ENCODE measurements around the gene SUMF1. TPM values are rescaled to one million over a fixed set of nuclear protein-coding genes. Genes with fewer than 3 reads are reported as not detected.

Gene SUMF1
- total and polyA plus RNA-seq, 2 donors (not counting 1 experiment from before 2014, with no cell fraction given): 10.3 to 21.2 TPM

- TF ChIP-seq CTCF (IDR thresholded peaks at IDR 0.05) (no peak), EZH2 (IDR thresholded peaks at IDR 0.05; ENCODE audit: borderline replicate concordance, insufficient read depth, low read depth, low read length, poor library complexity, severe bottlenecking) (no peak)
- no peak for DNase-seq
- Histone ChIP-seq H3K4me2 (replicated peaks; ENCODE audit: low read depth, low read length, poor library complexity, severe bottlenecking) (no peak overlapping the region), H3K4me3 (ENCODE audit: control extremely low read depth in 1 of 5, extremely low read depth in 1 of 5, insufficient read depth in 1 of 5, low read depth in 2 of 5, low read length in 4 of 5) (no peak overlapping the region), H3K27me3 (replicated peaks in 1 of 4; ENCODE audit: control extremely low read depth in 1 of 4, control insufficient read depth in 3 of 4, insufficient read depth in 4 of 4, low read length in 3 of 4) (no peaks in the 10 kb centered on the region), H3K79me2 (ENCODE audit: control insufficient read depth, insufficient read depth, low read length) (no peaks in the 10 kb centered on the region), H2AFZ (ENCODE audit: insufficient read depth, low read depth, low read length, poor library complexity, severe bottlenecking) (no peak overlapping the region), H3K9me3 (ENCODE audit: control extremely low read depth in 1 of 3, control insufficient read depth in 2 of 3, insufficient read depth in 1 of 3, low read length in 2 of 3) (no peaks in the 10 kb centered on the region), H4K20me1 (ENCODE audit: control insufficient read depth, insufficient read depth, low read length, poor library complexity, severe bottlenecking) (no peaks in the 10 kb centered on the region), H3K27ac (ENCODE audit: low read length in 2 of 2) (no peak overlapping the region), H3K36me3 (replicated peaks in 1 of 2; ENCODE audit: control extremely low read depth in 1 of 2, control insufficient read depth in 1 of 2, extremely low read depth in 1 of 2, insufficient read depth in 2 of 2, low read length in 1 of 2) (peaks cover 1 to 19% of the 10 kb centered on the region in 2 experiments), H3K9ac (ENCODE audit: low read length) (no peak overlapping the region), H3K4me1 (ENCODE audit: control insufficient read depth in 2 of 2, insufficient read depth in 2 of 2, low read length in 2 of 2) (no peaks in the 10 kb centered on the region)
- intact Hi-C loops (cut with micrococcal nuclease): no loop called here
- Mint-ChIP-seq H3K9me3 (ENCODE audit: insufficient read depth) (no peaks in the 10 kb centered on the region), H3K4me1 (no peaks in the 10 kb centered on the region), H3K27ac (no peak overlapping the region), H3K4me3 (no peak overlapping the region), H3K27me3 (no peaks in the 10 kb centered on the region)
- WGBS (ENCODE audit: insufficient coverage): no CpG with 5 or more reads among the region's 4 CpGs
- ChIA-PET CTCF (interaction anchor here (1.1 to 2.3 kb wide), 2 partner anchors 48 to 235 kb away, joined by 3 to 8 read pairs; no protein-coding TSS in a partner anchor), POLR2A (no interaction called here)
- no peak for ATAC-seq (ENCODE audit: low read depth)
Observed at GRCh38 chr3:4398120-4398940, 68.7 kb downstream of the SUMF1 start.

- Histone ChIP-seq H3K27ac (ENCODE audit: low read length in 2 of 2) (no peak overlapping the region), H3K27me3 (replicated peaks in 1 of 4; ENCODE audit: control extremely low read depth in 1 of 4, control insufficient read depth in 3 of 4, insufficient read depth in 4 of 4, low read length in 3 of 4) (no peaks in the 10 kb centered on the region), H3K4me1 (ENCODE audit: control insufficient read depth in 2 of 2, insufficient read depth in 2 of 2, low read length in 2 of 2) (no peaks in the 10 kb centered on the region), H2AFZ (ENCODE audit: insufficient read depth, low read depth, low read length, poor library complexity, severe bottlenecking) (no peak overlapping the region), H3K9me3 (ENCODE audit: control extremely low read depth in 1 of 3, control insufficient read depth in 2 of 3, insufficient read depth in 1 of 3, low read length in 2 of 3) (no peaks in the 10 kb centered on the region), H3K79me2 (ENCODE audit: control insufficient read depth, insufficient read depth, low read length) (no peaks in the 10 kb centered on the region), H3K36me3 (replicated peaks in 1 of 2; ENCODE audit: control extremely low read depth in 1 of 2, control insufficient read depth in 1 of 2, extremely low read depth in 1 of 2, insufficient read depth in 2 of 2, low read length in 1 of 2) (peaks cover 1 to 16% of the 10 kb centered on the region in 2 experiments), H3K4me3 (ENCODE audit: control extremely low read depth in 1 of 5, extremely low read depth in 1 of 5, insufficient read depth in 1 of 5, low read depth in 2 of 5, low read length in 4 of 5) (no peak overlapping the region), H3K4me2 (replicated peaks; ENCODE audit: low read depth, low read length, poor library complexity, severe bottlenecking) (no peak overlapping the region), H3K9ac (ENCODE audit: low read length) (no peak overlapping the region), H4K20me1 (ENCODE audit: control insufficient read depth, insufficient read depth, low read length, poor library complexity, severe bottlenecking) (no peaks in the 10 kb centered on the region)
- intact Hi-C loops (cut with micrococcal nuclease): no loop called here
- DNase-seq (no peak), ATAC-seq (ENCODE audit: low read depth) (no peak)
- Mint-ChIP-seq H3K27me3 (no peaks in the 10 kb centered on the region), H3K4me3 (no peak overlapping the region), H3K9me3 (ENCODE audit: insufficient read depth) (no peaks in the 10 kb centered on the region), H3K4me1 (no peaks in the 10 kb centered on the region), H3K27ac (no peak overlapping the region)
- ChIA-PET CTCF (interaction anchor here (1.1 to 2.3 kb wide), 2 partner anchors 47 to 236 kb away, joined by 3 to 8 read pairs; no protein-coding TSS in a partner anchor), POLR2A (no interaction called here)
- TF ChIP-seq EZH2 (IDR thresholded peaks at IDR 0.05; ENCODE audit: borderline replicate concordance, insufficient read depth, low read depth, low read length, poor library complexity, severe bottlenecking) (no peak), CTCF (IDR thresholded peaks at IDR 0.05) (no peak)
- no CpG with 5 or more reads among the region's 1 CpG for WGBS (ENCODE audit: insufficient coverage)
Observed at GRCh38 chr3:4397466-4397865, 69.6 kb downstream of the SUMF1 start.
